Endothelial cell of umbilical vein (primary cell): Measurements from ENCODE around the gene MAPKAP1.

Source experiments
- CTCF ChIP-seq, 2 donors: IDR thresholded peaks; 1 replicate in 1 of 2; 2 replicates in 1 of 2; pipeline ENCODE4 v1.5.1; 2011; ENCODE audit warnings: low read length in 2 of 2, mild to moderate bottlenecking in 2 of 2, moderate library complexity in 2 of 2, control low read depth in 1 of 2, inconsistent platforms in 1 of 2, low read depth in 1 of 2; ENCODE audit not compliant: insufficient read depth in 1 of 2; ENCODE audit errors: extremely low read depth in 1 of 2
- EZH2 ChIP-seq: IDR thresholded peaks from 2 replicates; pipeline ENCODE4 v1.6.1; 2012; ENCODE audit warnings: borderline replicate concordance, low read depth, mild to moderate bottlenecking, moderate library complexity, low read length, inconsistent platforms; ENCODE audit not compliant: severe bottlenecking
- FOS ChIP-seq: IDR thresholded peaks from 2 replicates; pipeline ENCODE4 v1.6.1; 2011; ENCODE audit warnings: mild to moderate bottlenecking, low read length, moderate library complexity, borderline replicate concordance; ENCODE audit not compliant: insufficient read depth
- JUN ChIP-seq: IDR thresholded peaks from 2 replicates; pipeline ENCODE4 v1.6.1; 2011; ENCODE audit warnings: borderline replicate concordance, low read depth; ENCODE audit not compliant: insufficient read length, insufficient read depth
- MAX ChIP-seq: IDR thresholded peaks from 2 replicates; pipeline ENCODE4 v1.6.1; 2011; ENCODE audit not compliant: insufficient read depth, insufficient read length
- MYC ChIP-seq: IDR thresholded peaks from one replicate; pipeline ENCODE4 v1.6.1; 2011; ENCODE audit warnings: mild to moderate bottlenecking, low read depth, low read length
- POLR2A ChIP-seq: IDR thresholded peaks from 2 replicates; pipeline ENCODE4 v1.6.1; 2012; ENCODE audit warnings: low read depth, mild to moderate bottlenecking, control low read depth, low read length
- POLR2AphosphoS5 ChIP-seq: IDR thresholded peaks from 2 replicates; pipeline ENCODE4 v1.6.1; 2012; ENCODE audit warnings: low read depth, mild to moderate bottlenecking, control low read depth, low read length, moderate library complexity; ENCODE audit not compliant: insufficient read depth

GRCh38 chr9:125752070-125752628 lies 45.1 kb upstream of the MAPKAP1 start:
- TF ChIP-seq EZH2 (no peak), CTCF (IDR thresholded peaks at IDR 0.05; ENCODE audit: extremely low read depth in 1 of 2, insufficient read depth in 1 of 2, low read depth in 1 of 2, low read length in 2 of 2) (no peak), POLR2A (no peak), JUN (no peak), MYC (no peak), POLR2AphosphoS5 (no peak), MAX (no peak), FOS (no peak)
